ENCODE results near the gene COX4I2. TPM values are rescaled to one million over a fixed set of nuclear protein-coding genes. Genes with fewer than 3 reads are reported as not detected.
A peak's percentile ranks its signal among the peaks of the same experiment; 100 is the strongest.

The COX4I2 gene
- total and polyA plus RNA-seq, 2 of the 8 experiments (the other 6 are each of a cell fraction or from before 2014, with no cell fraction given), result 0.26 TPM; not detected in 1

GRCh38 chr20:31606804-31607639 is 30.7 kb upstream of the COX4I2 start (continued):
- TF ChIP-seq RAD21 (IDR thresholded peaks at IDR 0.05 in 1 of 2, conservative IDR thresholded peaks at IDR 0.05 in 1 of 2; ENCODE audit: low read depth in 2 of 2, low read length in 2 of 2), result no peak
- TF ChIP-seq SAP30 (IDR thresholded peaks at IDR 0.05; ENCODE audit: insufficient read depth, insufficient replicate concordance, low read length), result peak; percentile 12
- no peak for TF ChIP-seq TEAD4 (IDR thresholded peaks at IDR 0.05; ENCODE audit: low read depth, low read length)
- no peak for TF ChIP-seq SIX5 (IDR thresholded peaks at IDR 0.05; ENCODE audit: low read depth, low read length)
- no peak for TF ChIP-seq POU5F1 (IDR thresholded peaks at IDR 0.05; ENCODE audit: low read depth, low read length)
- no peak for TF ChIP-seq SUZ12 (IDR thresholded peaks at IDR 0.05; ENCODE audit: low read length)
- TF ChIP-seq PHF8 (conservative IDR thresholded peaks at IDR 0.05; ENCODE audit: low read depth, low read length), result no peak
- TF ChIP-seq EP300 (IDR thresholded peaks at IDR 0.05; ENCODE audit: borderline replicate concordance in 1 of 2, low read depth in 2 of 2, low read length in 2 of 2), result no peak
- TF ChIP-seq EGR1 (IDR thresholded peaks at IDR 0.05; ENCODE audit: borderline replicate concordance, low read depth, low read length), result no peak
- no peak for TF ChIP-seq MAFK (IDR thresholded peaks at IDR 0.05; ENCODE audit: low read depth, low read length)
- TF ChIP-seq CHD1 (IDR thresholded peaks at IDR 0.05; ENCODE audit: low read depth, low read length), result no peak
- peak; percentile 83 for TF ChIP-seq CEBPB (IDR thresholded peaks at IDR 0.05; ENCODE audit: low read depth, low read length)
- TF ChIP-seq SP4 (IDR thresholded peaks at IDR 0.05; ENCODE audit: low read length), result no peak; the same call in 1 of the 2 replicates
- TF ChIP-seq RNF2 (IDR thresholded peaks at IDR 0.05; ENCODE audit: borderline replicate concordance, low read depth, low read length, missing control alignments, poor library complexity, severe bottlenecking), result no peak
- no peak for TF ChIP-seq ZNF274 (IDR thresholded peaks at IDR 0.05; ENCODE audit: borderline replicate concordance, extremely low read depth, low read length)
- peak; percentile 30; the same call in 1 of the 2 replicates for TF ChIP-seq MAX (IDR thresholded peaks at IDR 0.05)
- no peak for TF ChIP-seq NANOG (IDR thresholded peaks at IDR 0.05; ENCODE audit: insufficient read depth, low read depth, low read length, poor library complexity, severe bottlenecking)

Measured in H1 (cell line).